ENCODE measurements around the gene RPLP2. TPM values are rescaled to one million over a fixed set of nuclear protein-coding genes. Genes with fewer than 3 reads are reported as not detected.

RPLP2 gene
- polyA plus RNA-seq, 3 donors = 827 to 976 (median 885) TPM

DNA sequence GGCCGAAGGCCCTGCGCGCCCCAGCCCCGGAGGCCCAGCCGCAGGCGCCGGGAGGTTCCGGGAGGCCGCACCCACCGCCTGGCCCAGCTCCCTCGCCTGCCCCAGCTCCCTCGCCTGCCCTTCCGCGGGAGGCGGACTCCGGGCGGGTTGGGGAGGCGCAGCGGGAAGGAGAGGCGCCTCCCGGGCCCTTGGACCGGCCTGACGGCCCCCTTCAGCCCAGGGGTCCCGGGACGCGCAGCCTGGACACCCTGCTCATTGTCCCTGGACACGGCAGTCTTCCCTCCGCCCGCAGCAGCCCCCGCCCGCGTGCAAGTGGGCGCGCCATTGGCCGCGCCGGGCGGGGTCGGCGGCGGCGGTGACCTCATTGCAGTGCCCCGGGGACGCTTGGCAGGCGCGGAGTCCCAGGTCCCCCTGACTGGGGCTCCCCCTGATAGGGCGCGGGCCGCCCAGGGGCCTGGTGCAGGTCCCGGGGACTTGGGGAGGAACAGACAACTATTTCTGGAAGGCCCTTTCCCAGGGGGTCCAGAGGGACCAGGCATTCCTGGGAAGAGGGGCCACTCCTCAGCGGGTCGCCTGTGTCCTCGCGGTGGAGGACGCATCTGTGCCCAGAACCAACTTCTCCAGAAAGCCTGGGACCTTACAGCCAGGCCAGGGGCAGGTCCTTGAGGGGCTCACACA, 23.5 kb downstream of the RPLP2 start:
- DNase-seq (ENCODE audit: low read depth in 3 of 3, low spot score in 2 of 3) = no peak

DNA sequence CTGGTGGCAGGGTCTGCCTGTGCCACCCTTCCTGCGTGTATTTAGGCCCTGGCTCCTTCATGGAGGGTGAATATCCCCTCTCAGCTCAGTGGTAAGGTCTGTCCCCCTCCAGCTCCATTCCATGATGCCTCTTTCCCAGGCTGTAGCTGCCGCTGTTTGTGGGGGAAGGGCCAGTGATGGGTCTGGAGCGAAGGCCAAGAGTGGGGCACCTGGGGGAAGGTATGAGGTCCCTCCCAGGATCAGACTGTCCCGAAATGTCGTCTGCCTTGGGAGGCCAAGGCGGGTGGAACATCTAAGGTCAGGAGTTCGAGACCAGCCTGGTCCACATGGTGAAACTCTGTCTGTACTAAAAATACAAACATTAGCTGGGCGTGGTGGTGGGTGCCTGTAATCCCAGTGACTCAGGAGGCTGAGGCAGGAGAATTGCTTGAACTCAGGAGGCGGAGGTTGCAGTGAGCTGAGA, 24.1 kb downstream of the RPLP2 start:
- no peak for DNase-seq (ENCODE audit: low read depth in 3 of 3, low spot score in 2 of 3)

DNA sequence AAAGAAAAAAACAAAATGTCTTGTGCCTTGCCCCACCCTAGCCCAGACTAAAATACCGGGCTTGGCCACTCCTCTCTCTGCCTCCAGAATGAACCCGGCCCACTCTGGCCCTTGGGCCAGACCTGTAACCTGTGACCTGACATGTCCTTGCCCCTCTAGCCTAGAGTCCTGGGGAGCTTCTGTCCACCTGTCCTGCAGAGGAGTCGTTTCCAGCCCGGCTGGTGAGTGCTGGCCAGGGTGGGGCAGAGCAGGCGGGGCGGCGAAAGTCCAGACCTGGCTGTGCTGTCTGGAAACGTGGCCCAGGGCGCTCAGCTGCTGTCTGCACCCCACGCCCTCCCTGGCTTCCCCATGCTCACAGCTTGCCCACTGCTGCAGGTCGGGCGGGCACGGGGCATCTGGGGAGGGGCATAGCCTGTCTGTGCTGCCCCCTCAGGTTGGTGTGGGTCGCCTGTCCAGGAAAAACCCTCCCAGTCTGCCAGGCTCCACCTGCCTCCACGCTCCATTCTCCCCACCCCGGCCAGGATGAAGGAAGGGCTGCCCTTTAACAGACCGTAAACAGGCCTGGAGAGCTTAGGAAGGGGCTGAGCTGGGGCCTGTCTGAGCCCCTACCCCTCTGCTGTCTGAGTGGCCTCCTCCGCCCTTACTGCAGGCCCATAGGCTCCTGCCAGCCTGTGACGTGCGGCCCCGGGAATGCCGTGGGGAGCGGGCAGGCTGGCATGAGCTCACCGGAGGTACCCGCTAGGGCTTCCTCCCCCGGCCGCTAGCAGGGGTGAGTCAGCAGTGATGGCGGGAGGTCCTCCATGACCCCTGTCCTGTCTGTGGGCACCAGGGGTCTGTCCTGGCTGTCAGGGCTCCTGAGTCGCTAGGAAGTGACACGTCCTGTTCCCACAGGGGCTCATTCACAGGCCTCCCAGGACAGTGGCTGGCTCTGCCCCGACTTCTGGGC, 24.9 kb downstream of the RPLP2 start:
- no peak for DNase-seq (ENCODE audit: low read depth in 3 of 3, low spot score in 2 of 3)

DNA sequence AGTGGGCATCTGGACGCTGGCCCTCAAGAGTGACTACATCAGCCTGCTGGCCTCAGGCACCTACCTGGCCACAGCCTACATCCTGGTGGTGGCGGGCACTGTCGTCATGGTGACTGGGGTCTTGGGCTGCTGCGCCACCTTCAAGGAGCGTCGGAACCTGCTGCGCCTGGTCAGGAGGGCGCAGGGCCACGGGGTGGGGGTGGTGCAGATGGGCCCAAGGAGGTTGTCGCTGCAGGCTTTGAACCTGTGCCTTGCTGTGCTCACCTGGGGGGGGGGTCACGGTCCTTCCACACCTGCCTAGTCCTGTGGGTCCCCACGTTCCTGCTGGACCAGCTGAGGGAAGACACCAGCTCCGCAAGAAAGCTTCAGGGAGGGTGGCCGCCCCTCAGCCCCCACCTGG, 26.5 kb downstream of the RPLP2 start:
- no peak for DNase-seq (ENCODE audit: low read depth in 3 of 3, low spot score in 2 of 3)

DNA sequence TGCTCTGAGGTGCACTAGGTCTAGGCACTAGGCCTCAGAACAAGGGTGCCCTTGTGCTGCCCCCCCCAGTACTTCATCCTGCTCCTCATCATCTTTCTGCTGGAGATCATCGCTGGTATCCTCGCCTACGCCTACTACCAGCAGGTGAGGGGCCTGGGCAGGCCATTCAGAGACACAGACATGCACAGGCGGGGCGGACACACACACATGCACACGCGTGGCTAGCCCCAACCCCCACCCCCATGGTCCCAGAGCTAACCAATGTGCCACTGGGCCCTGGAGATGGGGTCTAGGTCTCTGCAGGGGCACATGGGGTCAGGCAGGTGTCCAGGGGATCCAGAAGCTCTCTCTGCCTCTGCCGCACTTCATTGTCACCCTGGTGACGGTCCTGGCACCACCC, 26.9 kb downstream of the RPLP2 start:
- no peak for DNase-seq (ENCODE audit: low read depth in 3 of 3, low spot score in 2 of 3)

DNA sequence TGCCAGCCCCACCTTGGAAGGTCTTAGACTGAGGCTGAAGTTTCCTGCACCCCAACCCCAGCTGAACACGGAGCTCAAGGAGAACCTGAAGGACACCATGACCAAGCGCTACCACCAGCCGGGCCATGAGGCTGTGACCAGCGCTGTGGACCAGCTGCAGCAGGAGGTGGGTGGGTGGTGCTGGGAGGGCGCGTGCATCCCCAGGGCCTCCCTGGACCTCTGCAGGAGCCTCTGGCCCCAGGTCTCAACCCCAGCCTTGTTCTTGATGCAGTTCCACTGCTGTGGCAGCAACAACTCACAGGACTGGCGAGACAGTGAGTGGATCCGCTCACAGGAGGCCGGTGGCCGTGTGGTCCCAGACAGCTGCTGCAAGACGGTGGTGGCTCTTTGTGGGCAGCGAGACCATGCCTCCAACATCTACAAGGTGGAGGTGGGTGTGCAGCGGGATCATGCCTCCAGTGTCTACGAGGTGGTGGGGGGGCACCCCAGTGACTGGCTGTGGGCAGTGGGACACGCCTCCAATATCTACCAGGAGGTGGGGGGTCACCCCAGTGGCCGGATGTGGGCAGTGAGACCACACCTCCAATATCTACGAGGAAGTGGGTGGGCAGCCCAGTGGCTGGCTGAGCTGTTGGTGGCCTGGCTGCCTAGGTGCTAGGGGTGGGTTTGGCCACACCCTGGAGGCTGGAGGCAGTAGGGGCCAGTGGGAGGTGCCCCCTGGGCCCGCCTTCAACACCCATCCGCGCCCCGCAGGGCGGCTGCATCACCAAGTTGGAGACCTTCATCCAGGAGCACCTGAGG, 27.6 kb downstream of the RPLP2 start:
- no peak for DNase-seq (ENCODE audit: low read depth in 3 of 3, low spot score in 2 of 3)

DNA sequence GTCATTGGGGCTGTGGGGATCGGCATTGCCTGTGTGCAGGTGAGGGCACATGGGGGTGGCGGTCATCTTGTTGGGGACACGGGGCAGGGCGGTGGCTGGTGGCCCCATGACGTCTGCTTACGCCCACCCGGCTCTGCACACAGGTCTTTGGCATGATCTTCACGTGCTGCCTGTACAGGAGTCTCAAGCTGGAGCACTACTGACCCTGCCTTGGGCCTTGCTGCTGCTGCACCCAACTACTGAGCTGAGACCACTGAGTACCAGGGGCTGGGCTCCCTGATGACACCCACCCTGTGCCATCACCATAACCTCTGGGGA, 28.2 kb downstream of the RPLP2 start:
- DNase-seq (ENCODE audit: low read depth in 3 of 3, low spot score in 2 of 3) = no peak

DNA sequence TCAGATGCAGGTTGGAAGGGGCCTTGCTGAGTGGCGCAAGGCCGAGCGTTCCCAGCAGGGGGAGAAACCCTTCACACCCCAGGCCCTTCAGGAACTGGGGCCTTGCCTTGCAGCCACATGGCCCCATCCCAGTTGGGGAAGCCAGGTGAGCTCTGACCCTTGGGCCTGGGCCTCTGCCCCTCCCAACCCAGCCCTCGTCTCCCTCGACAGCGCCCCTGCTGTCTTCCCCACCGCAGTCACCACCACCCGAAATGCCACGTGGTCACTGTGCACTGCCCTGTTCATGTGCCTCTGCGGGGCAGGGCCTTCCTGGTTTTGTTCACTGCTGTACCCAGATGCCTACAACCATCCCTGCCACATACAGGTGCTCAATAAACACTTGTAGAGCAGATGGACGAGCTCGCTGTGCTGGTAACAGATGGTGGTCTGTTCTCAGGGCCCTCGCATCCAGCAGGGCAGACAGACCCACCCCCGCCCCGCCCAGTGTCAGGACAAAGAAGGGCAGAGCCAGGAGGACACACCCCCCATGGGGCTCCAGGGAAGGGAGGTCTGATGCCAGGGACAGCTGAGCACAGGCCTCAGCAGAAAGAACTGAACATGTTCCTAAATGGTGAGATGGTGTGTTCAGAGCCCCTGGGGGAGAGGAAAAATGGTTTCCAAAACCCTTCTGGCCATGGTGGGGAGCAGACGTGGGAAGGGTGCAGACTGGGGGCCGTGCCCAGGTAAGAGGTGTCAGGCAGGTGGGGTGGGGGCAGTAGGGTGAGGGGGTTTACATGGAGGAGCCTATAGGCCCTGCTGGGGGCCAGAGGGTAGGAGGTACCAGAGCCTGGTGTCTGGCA, 28.9 kb downstream of the RPLP2 start:
- no peak for DNase-seq (ENCODE audit: low read depth in 3 of 3, low spot score in 2 of 3)

DNA sequence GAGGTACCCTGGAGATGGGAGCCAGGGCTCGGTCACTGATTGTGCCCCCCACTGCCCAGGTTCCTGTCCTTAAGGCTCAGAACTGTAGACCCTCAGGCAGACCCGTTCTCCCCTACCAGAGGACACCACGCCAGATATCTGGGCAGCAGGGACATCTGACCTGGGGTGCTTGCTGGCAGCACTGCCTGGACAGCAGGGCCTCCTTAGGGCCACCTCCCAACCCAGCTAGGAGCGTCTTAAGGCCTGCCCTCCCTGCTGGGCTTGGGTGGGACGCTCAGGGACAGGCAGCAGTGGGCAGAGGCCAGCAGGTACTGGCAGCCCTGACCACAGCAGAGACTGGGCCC, 29.5 kb downstream of the RPLP2 start:
- no peak for DNase-seq (ENCODE audit: low read depth in 3 of 3, low spot score in 2 of 3)

DNA sequence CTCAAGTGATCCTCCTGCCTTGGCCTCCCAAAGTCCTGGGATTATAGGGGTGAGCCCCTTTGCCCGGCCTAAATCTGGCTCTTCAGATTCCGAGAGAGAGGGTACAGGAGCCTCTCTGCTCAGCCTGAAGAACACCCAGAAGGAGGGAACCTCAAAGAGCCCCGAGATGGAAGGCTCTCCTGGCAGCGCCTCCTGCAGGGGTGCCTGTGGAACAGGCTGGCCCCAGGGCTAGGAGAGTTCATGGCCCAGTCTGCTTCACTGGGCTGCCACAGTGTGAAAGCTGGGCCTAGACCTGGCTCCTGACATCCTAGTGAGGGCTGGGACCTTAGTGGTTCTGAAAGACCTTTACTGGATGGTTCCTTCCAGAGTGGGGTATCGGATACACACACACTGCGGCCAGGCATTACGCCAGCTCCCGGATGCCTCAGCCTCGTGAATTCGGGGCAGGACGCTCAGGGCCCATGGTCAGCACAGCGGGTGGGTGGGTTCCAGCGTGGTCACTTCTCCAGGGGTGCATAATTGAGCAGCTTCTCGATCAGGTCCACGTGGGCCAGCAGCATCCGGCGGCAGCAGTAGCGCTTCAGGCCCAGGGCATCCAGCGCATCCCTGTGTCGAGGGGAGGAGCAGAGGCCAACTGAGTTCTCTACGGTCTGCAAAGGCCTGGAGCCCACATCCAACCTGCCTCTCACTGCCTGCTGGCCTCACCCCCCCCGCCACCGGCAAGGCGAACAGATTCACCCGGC, 30.3 kb downstream of the RPLP2 start:
- no peak for DNase-seq (ENCODE audit: low read depth in 3 of 3, low spot score in 2 of 3)

DNA sequence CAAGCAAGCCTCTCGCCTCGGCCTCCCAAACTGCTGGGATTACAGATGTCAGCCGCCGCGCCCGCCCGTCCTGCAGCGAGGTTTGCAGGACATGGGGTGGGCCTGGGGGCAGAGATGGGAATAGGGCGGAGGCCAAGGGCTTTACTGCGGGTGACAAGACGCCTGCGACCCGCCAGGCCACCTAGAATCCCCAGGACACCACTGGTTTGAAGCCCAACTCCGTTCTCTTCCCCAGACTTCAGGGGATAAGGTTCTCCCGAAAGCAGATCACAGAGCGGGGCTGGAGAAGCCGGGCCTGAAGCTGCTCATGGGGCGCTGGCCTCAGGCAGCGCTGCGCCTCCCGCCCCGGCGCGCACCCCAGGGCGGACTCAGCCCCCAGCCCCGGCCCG, 32.2 kb downstream of the RPLP2 start:
- no peak for DNase-seq (ENCODE audit: low read depth in 3 of 3, low spot score in 2 of 3)

DNA sequence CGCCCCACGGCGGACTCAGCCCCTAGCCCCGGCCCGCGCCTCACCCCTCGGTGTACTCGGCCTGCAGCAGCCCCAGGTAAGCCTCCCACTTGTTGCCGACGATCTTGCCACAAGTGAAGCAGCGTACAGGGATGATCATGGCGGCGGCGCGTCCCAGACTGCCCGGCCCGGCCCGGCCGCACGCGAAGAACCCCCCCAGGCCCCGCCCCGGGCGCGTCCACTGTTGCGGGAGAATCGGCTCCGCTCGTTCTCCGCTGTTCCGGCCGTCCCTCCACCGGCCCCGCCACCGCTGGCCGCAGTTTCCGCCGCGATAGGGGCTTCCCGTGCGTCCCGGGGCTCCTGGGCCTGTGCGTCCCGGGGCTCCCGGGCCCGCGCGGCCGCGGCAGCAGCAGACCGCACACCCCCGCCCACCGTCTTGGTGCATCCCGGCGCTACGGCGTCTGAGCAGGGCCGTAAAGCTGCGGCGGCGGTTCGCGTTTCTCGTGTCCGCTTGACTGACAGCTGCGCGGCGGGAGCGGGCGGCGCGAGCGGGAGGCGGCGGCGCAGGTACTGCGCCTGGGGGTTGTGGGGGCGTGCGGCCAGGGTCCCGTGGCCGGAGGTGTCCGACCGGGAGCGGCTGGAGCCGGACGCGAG, 32.7 kb downstream of the RPLP2 start, which contains the start of the genes POLR2L and TSPAN4:
Gene POLR2L (minus strand): TSS at position 160 of the 633 bp plus-strand sequence. CDS start 21 bp downstream, at position 139.
Gene TSPAN4 (plus strand): TSS at position 483 of the 633 bp plus-strand sequence. CDS start 7,453 bp downstream, outside the sequence.
- no peak for DNase-seq (ENCODE audit: low read depth in 3 of 3, low spot score in 2 of 3)

DNA sequence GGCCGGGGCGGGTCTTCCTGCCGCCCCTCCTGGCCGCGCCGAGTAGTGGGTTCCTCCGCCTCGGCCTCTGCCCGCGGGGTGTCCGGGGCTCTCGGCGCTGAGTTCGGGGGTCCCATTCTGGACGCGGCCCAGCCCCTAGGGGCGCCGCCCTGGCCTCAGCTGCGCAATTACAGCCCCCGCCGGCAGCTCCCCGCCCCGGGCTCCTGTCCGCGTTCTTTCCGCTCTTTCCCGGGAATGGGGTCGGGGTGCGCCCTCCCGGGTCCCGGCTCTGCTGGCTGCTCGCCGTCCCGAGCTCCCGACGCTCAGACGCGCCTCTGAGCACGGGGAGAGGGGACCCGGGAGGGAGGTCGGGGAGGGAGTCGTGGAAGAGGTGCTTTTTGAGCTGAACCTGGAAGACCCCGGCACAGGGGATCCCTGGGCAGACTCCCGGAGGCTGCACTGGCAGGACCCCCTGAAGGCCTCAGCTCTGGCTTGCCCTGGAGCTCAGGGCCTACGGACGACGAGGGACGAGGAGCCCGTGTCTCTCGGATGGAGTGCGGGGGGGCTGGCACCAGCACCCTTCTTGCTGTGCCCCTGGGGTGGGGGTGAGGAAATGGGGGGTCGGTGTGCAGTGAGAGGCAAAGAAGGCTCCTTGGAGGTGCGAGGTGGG, 33.4 kb downstream of the RPLP2 start:
- no peak for DNase-seq (ENCODE audit: low read depth in 3 of 3, low spot score in 2 of 3)

DNA sequence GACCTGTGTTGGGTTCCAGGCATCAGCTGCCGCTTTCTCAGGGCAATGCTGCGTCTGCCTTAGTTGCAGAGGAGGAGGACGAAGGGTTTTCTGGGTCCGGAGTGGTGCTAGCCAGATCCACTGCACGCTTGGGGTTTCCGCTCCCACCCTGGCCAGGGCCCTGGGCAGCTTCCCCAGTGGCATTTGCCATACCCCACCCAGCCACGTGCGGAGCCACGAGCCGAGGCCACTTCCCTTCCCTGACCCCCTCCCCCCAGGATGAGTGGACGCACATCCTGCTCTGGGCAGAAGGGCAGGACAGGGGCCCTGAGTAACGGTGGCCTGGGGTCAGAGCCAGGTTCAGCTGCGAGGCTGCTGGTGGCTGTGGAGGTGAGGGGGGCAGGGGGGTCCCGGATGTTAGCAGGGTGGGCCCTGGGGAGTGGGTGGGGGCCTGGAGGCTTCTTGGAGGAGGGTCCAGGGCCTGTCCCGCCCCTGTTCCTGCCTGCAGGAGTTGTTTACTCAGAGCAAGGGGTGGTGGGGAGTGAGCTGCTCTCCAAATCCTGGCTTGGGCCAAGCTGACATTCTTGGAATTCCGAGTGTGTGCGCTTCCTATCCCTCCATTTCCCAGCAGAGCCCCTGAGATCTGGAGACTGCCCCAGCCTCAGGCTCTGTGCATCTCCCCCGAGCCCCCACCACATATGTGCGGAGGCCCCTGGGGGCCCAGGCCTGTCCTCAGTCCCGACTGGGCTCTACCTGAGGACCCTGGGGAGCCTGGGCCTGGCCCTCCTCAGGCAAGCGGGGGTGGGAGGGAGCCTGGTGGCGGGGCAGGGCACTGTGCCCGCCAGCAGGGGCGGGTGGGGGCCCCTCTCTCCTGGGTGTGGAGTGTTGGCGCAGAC, 34.3 kb downstream of the RPLP2 start:
- no peak for DNase-seq (ENCODE audit: low read depth in 3 of 3, low spot score in 2 of 3)

DNA sequence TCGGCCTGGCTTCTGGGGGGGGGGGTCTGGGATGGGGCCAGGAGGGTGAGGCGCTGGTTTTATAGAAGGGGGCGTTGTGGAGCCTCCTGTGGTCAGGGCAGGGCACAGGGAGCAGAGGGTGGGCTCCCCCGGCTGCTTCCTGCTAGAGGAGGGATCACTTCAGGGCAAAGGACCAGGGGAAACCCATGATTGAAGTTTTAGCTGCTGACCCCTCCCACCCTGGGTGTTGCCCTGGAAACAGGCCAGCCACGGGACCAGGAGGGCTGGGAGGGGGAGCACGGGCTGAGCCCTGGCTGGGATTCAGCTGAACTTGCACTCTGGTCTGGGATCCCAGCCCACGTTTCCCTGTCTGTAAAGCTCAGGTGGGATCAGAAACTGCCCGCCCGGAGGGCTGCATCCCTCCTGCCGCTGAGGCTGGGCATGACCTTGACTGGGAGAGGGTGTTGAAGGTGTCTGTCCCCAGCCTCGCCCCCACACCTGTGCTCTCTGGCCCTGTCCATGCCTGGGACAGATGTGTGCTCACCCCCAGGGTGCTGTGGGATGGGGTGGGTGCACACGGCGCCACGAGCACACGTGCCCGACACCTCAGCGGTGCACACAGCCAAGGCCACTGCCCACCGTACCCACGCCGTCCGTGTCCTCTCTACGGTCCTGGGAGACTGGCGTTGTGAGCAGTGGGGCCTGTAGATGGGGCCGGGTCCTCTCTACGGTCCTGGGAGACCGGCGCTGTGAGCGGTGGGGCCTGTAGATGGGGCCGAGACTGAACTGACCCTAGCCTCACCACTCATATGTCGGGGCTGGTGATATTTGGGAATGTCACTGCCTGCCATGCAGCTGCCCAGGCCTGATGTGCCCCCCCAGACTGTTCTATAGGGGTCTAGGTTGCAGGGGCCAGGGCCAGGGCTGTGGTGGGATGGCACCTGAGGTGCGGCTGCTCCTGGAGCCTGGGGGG, 35.2 kb downstream of the RPLP2 start:
- DNase-seq (ENCODE audit: low read depth in 3 of 3, low spot score in 2 of 3) = no peak

DNA sequence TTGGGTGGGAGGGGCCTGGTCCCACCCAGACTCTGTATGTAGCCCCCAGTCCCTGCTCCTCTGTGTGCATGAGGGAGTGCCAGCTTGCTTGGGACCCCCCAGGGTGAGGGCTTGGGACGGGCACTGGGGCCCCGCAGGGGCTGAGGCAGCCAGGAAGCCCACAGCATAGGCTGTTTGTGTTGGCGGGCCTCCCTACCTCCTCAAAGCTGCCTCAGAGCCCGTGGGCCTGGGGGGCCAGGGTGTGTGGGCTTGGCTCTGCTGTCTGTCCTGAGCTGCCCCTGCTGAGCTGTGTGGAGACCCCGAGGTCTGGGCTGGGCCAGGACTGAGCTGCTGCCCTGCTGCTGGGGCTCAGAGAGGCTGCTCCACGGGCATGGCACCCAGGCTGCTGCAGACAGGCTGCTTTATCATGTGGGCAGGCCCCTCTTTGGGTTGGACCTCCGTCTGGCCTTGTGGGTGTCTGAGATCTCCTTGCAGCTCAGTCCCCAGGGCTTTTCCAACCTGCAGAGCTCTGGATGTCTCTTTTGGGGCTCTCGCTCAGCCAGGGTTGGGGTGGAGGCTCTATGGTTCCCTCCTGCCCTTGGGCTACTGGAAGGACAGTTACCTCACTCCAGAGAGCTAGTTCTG, 36.2 kb downstream of the RPLP2 start:
- DNase-seq (ENCODE audit: low read depth in 3 of 3, low spot score in 2 of 3) = no peak

Data from right renal cortex interstitium (tissue), 3 donors.